Kidney glomerular epithelial cell (primary cell): ENCODE data around the gene C11orf68.
"Not testable (repeated sequence)": the region's sequence is repeated elsewhere in the genome, so short reads cannot be mapped to it uniquely, and the experiment has no call there.

Experiments
- DNase-seq: peaks from one replicate; lab custom pipeline; 2025; lab: John Stamatoyannopoulos, UW

Gene C11orf68

DNA sequence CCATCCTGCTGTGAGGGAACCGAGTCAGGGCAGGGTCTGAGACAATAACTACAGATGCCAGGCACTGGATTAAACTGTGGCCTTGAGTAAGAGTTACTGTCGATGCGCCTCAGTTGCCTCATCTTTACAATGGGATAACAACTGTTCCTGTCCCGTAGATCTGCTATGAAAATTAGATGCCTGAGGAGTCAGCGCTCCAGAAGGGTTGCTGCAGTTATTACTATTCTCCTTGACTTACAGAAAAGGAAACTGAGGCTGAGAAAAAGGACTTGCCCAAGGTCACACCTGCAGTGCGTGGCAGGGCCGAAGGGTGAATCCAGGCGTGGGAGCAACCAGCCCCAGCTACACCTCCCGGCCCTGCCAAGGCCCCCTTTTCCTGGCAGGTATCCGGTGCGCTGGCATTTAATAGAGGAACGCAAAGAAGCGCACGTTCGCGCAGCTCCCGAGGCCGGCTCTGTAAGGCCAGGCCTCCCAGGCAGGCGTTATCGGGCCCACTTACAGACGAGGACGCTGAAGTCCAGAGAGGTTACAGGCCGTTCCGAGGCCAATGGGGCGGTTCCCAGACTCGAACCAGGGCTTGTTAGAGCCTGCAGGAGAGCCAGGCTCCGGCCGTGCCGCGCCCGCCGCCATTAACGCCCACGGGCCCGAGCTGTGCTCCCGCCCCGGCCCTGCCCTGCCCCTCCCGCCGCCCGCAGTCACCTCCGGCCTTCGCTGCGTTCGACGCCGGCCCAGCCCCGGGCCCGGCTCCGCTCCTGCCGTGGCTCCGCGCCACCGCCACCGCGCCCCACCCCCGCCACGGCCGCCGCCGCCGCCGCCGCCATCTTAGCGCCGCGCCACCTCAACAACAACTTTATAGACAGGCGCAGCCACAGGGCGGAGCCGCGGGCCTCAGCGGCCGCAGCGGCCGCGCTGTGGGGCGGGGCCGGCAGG lies at the start of gene C11orf68:
TSS of gene C11orf68 (minus strand) at position 852 of the 930 bp plus-strand sequence. CDS start at position 821, 31 bp downstream.
- no peak for DNase-seq

DNA sequence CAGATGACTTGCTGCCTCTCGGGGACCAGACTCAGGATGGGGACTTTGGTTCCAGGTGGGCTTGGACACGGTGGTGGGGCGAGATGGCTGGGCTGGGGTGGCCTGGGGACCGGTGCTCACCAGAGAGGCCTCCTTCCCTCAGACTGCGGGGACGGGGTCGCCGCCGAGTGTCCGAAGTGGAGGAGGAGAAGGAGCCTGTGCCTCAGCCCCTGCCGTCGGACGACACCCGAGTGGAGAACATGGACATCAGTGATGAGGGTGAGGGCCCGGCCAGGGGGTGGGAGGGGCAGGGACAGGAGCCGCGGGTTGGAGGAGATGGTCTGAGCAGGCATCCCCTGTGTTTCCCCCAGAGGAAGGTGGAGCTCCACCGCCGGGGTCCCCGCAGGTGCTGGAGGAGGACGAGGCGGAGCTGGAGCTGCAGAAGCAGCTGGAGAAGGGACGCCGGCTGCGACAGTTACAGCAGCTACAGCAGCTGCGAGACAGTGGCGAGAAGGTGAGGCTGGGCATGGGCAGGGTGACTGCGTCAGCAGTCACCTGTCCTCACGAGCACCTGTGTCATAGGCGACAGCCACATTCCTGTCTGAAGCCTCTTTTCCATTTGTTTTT lies 48.6 kb upstream of the C11orf68 start:
- no peak for DNase-seq

GRCh38 chr11:65965986-65966762 lies 47.3 kb upstream of the C11orf68 start:
- no peak for DNase-seq

GRCh38 chr11:65964906-65965305 lies 46.0 kb upstream of the C11orf68 start:
- DNase-seq = no peak

DNA sequence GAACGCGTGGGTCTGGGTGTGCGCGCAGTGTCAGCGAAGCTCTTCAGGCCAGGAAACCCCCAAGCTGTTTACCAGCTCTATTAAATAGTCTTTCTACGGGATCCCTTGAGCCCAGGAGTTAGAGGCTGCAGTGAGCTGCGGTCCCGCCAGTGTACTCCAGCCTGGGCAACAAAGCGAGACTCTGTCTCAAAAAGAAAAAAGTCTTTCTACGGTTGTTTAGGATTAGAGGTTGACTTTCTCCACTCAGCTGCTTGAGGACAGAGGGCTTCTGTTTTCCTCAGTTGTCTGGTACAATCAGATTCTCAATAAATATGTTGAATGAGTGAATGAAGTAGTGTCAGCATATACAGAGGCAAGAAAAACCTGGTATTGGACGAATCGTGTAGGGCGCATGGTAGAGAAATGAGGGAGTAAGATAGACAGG lies 43.3 kb upstream of the C11orf68 start:
- DNase-seq = no peak

DNA sequence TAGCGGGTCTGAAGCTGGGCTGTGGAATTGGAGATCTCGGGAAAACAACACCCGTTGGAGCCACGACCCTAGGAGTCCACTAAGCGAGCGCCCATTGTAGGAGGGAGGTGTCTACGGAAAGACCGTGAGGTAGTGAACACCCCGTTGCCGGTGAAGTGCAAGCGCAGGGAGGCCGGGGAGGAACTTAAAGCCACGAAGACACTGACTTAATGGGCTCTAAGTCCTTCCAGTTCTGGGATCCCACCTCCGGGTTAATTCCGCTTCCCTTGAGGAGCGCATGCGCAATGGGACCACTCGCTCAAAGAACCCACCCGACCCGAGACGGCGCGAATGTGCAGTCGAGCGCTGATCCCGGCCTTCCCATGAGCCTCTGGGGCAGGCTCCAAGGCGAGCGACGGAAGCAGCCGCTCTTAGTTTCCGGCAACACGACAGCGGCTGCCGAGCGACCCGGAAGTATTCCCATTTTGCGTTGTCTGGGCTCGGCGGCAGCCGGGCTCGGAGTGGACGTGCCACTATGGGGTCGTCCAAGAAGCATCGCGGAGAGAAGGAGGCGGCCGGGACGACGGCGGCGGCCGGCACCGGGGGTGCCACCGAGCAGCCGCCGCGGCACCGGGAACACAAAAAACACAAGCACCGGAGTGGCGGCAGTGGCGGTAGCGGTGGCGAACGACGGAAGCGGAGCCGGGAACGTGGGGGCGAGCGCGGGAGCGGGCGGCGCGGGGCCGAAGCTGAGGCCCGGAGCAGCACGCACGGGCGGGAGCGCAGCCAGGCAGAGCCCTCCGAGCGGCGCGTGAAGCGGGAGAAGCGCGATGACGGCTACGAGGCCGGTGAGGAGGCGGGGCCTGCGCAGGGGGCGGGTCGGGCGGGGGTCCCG lies 42.6 kb upstream of the C11orf68 start, which contains the start of gene SART1:
TSS of gene SART1 (plus strand) at position 468 of the 874 bp plus-strand sequence. CDS start at position 515, 47 bp downstream.
- peak; percentile 96 for DNase-seq

GRCh38 chr11:65960824-65961266 lies 42.0 kb upstream of the C11orf68 start:
- no peak for DNase-seq

DNA sequence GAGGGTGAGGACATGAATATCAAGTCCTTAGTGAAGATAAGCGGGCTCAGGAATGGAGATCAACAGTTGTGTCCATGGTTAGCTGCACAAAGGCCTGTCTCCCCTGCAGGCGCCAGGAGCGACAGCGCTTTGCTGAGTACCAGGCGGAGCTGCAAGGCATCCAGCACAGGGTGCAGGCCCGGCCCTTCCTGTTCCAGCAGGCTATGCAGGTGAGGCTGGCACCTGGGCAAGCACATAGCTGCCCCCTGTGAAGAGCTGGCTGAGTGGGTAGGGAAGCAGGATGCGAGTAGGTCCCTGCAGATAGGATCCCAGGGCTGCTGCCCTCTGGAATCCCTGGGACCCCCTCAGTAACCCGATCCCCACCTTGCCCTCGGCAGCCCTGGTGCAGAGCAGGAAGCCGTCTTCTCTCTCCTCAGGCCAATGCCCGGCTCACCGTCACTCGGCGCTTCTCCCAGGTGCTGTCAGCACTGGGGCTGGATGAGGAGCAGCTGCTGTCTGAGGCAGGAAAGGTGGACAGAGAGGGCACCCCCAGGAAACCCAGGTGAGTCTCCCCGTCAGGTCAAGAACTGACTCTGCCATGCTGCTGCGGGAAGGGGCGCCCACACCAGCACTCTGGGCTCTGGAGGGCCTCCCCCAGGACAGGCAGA lies 40.0 kb upstream of the C11orf68 start:
- no peak for DNase-seq

- no peak for DNase-seq
These were observed 39.4 kb upstream of the C11orf68 start for GRCh38 chr11:65958291-65958690.

- no peak for DNase-seq
These were observed 35.9 kb upstream of the C11orf68 start for GRCh38 chr11:65954771-65955170.

DNA sequence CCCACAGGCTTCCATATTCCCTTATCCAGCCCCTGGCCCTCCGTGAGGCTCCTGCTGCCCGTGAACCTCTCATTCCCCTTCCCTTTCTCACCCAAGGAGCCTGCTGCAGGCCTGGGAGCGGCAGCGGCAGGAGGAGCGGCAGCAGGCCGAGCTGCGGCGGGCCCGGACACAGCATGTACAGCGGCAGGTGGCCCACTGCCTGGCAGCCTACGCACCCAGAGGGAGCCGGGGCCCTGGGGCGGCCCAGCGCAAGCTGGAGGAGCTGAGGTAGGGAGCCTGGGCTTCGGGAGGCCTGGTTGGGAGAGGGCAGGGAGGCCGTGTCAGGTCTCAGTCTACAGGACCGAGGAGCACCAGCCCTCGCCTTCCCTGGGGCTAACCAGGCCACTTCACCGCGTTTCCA lies 34.6 kb upstream of the C11orf68 start:
- DNase-seq = no peak

DNA sequence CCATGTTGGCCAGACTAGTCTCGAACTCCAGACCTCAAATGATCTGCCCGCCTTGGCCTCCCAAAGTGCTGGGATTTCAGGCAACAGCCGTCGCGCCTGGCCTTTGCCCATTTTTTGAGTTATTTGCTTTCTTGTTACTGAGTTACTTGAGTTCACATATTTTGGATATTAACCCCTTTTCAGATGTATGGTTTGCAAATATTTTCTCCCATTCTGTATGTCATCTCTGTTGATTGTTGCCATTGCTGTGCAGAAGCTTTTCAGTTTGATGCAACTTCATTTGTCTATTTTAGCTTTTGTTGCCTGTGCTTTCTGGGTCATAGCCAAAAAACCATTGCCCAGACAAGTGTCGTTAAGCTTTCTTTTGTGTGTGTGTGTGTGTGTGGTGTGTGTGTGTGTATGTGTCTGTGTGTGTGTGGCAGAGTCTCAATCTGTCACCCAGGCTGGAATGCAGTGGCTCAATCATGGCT lies 33.2 kb upstream of the C11orf68 start:
- no peak for DNase-seq

- not testable (repeated sequence) for DNase-seq
These were observed 32.8 kb upstream of the C11orf68 start for GRCh38 chr11:65951641-65952040.

GRCh38 chr11:65950711-65951110 lies 31.8 kb upstream of the C11orf68 start:
- DNase-seq = not testable (repeated sequence)

GRCh38 chr11:65947603-65948125 lies 28.8 kb upstream of the C11orf68 start:
- no peak for DNase-seq

DNA sequence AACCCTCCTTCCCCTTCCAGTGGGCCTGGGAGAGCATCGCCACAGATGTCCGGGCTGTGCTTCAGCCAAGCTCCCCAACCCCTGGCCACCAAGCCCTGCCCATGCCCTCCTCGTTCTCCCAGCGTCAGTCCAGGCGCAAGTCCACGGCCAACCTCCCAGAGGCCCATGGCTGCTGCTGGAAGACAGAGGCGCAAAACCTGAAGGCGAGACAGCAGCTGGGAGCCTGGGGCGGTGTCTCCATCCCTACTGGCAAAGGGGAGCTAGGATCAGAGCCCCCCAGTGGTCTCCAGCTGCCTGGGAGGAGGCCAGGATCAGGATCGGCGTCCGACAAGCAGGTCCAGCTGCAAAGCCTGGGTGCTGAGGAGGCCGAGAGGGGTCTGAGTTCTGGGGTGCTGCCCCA lies 28.3 kb upstream of the C11orf68 start:
- no peak for DNase-seq

GRCh38 chr11:65946655-65947054 lies 27.8 kb upstream of the C11orf68 start:
- no peak for DNase-seq

DNA sequence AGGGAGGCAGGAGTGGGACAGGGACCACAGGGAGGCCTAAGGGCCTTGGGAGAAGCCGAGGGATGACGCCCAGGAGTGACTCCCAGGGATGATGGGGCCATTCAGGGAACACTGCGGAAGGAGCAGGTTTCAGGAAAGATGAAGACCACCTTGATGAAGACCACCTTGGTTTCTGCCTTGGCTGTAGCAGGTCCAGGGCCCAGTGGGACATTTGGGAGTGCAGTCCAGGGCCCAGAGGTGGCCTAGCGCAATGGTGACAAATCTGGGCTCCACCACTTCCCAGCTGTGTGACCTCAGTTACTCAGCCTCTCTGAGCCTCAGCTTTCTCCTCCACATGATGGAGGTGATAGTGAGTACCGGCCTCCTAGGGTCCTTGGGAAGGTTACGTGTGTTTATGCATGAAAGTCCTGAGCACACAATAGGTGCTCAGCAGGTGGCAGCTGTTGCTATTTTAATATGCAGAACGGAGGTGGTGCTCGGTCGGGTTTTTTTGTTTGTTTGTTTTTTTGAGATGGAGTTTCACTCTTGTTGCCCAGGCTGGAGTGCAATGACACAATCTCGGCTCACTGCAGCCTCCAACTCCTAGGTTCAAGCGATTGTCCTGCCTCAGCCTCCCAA lies 27.2 kb upstream of the C11orf68 start:
- DNase-seq = no peak

GRCh38 chr11:65945430-65945911 lies 26.6 kb upstream of the C11orf68 start, which contains the start of gene TSGA10IP:
TSGA10IP (plus strand) TSS chr11:65945480; CDS start chr11:65945676, 196 bp downstream.
- no peak for DNase-seq

- DNase-seq = no peak
These were observed 25.9 kb upstream of the C11orf68 start for GRCh38 chr11:65944767-65945166.
